HG02588 (cell line): ENCODE measurements around the gene ADCY3.

Source experiments
- ATAC-seq: cut with Tn5 transposase; IDR thresholded peaks from one replicate; pipeline ENCODE4 v1.9.1; 2021; ENCODE audit warnings: mild to moderate bottlenecking, moderate library complexity; ENCODE audit not compliant: unreplicated experiment

Gene ADCY3

GRCh38 chr2:24832931-24833701 lies 86.9 kb downstream of the ADCY3 start:
- no peak for ATAC-seq

GRCh38 chr2:24832521-24832920 lies 87.5 kb downstream of the ADCY3 start:
- no peak for ATAC-seq

GRCh38 chr2:24832073-24832461 lies 88.0 kb downstream of the ADCY3 start:
- ATAC-seq: no peak

GRCh38 chr2:24831221-24832072 lies 88.6 kb downstream of the ADCY3 start:
- ATAC-seq: no peak

- ATAC-seq: no peak
Measured at GRCh38 chr2:24830786-24831185, 89.3 kb downstream of the ADCY3 start.

DNA sequence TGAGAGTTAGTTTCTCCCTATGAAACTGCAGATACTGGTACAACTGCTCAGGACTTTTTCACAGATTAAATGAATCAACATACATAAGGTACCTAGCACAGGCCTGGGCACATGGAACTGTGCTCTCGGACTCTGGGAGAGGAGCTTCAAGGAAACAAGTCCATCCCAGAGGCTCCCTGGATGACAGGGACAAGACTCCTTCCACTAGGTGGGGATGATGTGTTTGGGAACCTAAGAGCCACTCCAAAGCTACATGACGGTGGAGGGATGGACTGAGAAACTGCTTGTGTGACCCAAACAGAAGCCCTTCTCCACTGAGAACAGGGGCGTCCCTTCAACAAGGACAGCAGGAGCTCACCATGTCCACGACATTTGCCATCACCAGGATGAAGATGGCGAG lies 89.7 kb downstream of the ADCY3 start:
- ATAC-seq: no peak

DNA sequence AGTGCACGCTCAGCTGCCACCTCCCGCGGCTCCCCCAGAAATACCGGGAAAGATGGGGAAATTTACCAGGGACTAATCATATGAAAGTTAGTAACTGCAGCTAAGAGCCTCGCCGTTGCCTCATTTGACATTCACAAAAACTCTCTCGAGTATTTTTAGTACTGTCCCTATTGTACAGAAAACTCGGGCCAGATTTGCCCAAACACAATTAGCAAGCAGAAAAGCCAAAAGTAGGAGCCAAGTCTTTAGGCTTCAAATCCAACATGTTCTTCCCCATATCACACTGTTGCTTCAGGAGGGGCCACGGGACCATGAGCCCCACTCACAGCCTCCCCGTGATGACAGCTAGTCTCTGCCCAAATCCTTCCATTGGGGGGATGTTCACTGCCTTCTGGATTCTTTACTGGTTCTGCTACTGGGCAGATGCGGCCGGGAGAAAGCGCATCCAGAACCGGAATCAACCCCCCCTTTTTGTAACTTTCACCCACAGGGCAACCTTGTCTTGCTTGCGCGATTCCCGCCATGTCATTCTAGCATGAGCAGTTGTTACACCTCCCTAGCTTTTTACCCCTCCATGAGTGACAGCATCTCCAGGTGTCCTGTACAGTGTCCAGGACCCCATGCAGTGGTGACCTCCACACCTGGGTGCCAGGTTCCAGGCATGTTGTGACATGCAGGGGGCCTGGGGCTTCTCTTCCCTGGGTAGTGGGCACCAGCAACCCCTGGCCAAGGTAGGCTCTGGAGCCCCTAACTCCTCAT lies 91.6 kb downstream of the ADCY3 start:
- no peak for ATAC-seq

DNA sequence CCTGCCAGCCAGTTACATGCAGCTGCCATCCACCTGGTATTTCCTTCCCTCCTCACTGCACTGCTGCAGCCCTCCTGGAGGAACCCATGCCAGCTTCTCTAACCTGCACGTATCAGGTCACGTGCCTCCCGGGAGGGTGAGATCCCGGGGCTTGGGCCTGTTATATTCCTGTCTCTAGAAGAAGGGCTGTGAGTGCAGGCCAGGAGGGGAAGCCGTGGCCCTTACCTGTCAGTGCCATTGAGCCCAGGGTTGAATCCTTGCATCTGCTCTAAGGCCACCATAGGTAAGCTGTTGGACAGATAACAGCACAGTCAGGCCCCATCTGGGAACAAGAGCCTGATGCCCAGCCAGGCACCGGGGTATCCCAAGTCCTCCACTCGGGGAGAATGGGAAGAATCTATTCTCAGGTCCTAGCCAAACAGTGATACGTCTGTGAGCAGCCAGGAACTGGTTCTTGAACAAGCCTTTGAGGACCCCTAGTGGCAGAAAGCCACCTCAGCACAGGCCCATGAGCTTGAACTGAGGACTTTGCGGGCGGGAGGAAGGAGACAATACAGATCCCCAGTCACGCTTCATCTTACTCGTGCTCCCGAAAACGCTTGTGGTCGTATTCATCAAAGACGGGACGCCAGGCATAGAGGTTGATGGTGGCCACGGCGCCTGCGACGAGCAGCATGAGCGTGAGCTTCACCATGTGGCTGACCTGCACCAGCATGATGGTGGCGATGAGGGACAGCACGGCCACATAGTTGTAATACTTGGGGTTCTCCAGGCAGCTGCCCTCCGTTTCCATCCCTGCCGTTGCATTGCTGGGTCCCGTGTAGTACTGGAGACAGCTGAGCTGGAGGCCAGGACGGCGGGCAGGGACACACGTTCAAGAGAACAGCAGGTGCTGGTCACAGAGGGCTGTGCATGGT lies 92.5 kb downstream of the ADCY3 start:
- ATAC-seq: peak; percentile 73

GRCh38 chr2:24826773-24827145 lies 93.3 kb downstream of the ADCY3 start:
- ATAC-seq: no peak

DNA sequence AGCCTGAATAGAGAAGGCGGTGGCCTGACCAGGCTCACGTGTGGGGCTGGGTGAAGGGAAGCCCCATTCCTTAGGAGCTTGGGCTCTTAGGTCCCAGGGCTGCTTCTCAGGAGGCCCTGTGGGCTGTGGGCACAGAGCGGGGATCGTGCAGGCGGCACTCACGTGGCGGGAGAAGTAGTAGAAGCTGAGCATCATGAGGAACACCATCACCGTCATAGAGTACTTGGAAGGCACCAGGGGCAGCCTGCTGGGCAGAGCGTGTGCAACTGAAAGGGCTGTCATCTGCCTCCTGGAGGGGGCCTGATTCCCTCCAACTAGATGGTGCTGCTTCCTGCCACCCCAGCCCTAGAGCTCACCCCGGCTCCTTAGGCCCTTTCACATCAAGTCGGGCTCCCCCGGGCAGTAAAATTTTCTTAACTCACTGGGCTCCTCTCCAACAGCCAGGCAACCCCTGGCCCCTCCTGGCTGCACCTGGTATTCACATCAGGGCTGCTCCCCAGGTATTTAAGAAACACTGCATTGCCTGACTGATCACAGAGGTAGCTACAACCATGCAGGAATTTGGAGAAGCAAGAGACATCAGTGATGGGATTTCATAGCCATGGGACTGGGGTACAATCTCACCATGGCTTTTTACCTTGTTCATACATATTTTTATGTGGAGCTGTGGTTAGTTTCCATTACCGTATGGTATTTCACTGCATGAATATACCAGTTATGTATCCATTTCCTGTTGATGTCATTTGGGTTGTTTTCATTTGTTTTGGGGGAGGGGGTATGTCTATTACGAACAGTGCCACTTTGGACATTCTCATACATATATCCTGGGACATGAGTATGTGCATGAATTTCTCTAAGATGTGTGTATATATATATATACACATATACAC lies 93.9 kb downstream of the ADCY3 start:
- no peak for ATAC-seq

DNA sequence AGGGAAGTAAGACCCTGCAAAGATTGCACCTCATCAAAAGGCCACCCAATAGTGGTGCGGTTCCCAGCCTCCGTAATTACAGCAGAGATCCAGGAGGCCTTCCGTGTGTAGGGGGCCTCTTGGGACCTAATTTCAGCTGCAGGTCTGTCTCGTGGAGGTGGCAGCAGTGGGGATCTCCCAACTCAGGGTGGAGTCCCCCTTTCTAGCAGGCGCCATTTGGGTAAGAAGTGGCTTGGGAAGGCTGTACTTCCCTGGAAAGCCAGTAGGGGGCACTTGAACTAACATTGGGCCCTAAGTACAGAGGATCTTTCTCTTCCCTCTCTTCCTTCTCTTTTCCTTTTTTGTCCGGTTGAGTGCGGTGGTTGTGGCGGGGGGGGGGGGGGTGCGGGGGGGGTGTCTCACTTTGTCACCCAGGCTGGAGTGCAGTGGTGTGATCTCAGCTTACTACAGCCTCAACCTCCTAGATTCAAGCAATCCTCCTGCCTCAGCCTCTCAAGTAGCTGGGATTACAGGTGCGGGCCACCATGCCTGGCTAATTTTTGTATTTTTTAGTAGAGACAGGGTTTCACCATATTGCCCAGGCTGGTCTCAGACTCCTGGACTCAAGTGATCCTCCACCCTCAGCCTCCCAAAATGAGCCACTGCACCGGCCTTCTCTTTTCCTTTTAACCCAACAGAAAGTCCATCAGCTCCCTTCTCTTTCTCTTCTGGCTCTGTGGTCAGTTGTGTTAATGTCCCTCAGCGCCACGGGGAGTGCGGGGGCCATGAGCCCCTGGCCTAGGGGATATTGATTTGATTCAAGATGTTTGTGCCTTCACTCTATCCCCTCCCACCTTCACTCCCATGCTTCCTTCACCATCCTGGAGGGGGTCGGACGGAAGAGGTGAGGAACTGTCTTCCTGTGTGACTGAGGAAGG lies 94.8 kb downstream of the ADCY3 start:
- no peak for ATAC-seq

GRCh38 chr2:24824071-24824588 lies 95.9 kb downstream of the ADCY3 start:
- no peak for ATAC-seq

DNA sequence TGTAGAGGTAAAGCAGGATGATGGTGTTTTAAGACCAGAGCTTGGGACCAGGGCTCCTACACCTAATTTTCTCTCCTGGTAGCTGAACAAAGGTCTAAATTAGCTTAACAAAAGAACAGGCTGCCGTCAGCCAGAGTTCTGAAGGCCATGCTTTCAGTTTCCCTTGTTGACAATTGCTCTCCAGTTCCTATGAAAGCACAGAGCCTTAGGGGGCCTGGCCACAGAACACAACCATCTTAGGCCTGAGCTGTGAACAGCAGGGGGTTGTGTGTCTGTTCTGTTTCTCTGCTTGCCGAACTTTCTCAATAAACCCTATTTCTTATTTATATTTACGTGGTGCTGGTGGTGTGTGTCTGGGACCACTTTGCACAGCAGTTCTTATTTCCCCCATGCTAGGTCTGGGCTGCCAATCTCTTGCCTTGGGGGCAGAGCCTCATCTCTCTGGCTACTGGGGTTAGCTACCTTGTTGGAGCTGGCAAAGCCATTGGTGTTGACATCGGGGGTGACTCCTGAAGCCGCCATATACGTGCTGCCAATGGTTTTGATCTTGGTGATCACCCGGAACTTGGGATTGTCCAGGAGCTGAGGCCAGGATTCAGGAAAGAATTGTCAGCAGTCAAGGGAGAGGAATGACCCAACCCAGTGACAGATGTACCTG lies 97.9 kb downstream of the ADCY3 start:
- ATAC-seq: no peak

DNA sequence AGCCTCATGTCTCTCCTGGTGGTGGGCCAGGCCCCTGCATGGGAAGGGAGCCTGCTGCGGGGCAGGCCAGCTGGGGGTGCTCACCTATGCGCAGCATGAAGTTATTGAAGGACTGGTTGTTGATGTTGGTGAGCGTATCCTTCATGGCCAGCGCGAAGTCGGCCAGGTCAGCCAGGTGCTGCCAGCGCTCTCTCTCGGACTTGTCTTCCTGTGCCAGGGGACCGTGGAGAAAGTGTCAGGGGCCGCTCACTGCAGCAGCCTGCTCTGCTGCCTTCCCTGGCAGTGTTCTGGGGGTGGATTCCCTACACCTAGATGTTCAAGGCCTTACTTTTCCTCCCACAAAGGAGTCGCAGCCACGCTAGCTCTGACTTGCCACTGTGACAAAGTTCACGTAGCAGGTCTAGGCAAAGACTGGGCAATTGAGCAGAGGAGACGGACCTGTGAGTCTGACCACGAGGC lies 98.6 kb downstream of the ADCY3 start:
- no peak for ATAC-seq

GRCh38 chr2:24820598-24821432 lies 99.2 kb downstream of the ADCY3 start:
- ATAC-seq: no peak

GRCh38 chr2:24820175-24820513 lies 99.9 kb downstream of the ADCY3 start:
- no peak for ATAC-seq
